Measurements from ENCODE around the gene SDK2. TPM values are rescaled to one million over a fixed set of nuclear protein-coding genes. Genes with fewer than 3 reads are reported as not detected.

The SDK2 gene
- total RNA-seq, 6 experiments from 2014 or later: 0.11 to 0.46 (median 0.25) TPM

DNA sequence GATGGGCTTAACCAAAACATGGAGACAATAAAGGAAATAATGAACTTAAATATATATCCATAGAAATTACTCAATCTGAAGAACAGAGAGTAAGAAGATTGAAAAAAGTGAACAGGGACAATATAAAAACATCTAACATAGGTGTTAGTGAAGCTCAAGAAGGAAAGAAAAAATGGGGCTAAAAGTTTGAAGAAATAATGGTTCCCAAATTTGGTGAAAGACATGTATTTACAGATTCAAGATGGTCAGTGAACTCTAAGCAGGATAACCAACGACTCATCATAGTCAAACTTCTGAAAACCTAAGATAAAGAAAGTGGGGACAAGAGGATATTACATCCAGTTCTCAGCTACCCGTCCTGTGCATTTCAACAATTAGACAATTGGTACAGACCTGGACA, 22.6 kb downstream of the SDK2 start:
- Histone ChIP-seq H3K27me3 (no peaks in the 10 kb centered on the region), H3K36me3 (no peaks in the 10 kb centered on the region), H3K9me3 (no peaks in the 10 kb centered on the region), H3K4me1 (no peaks in the 10 kb centered on the region), H3K27ac (no peak overlapping the region), H3K4me3 (no peak overlapping the region)
- 49% methylated on average over 2 of the region's 2 CpGs for WGBS (ENCODE audit: insufficient coverage, low coverage, low lambda C conversion rate, missing lambda C conversion rate)
- DNase-seq (no peak), ATAC-seq (no peak)
- intact Hi-C loops (cut with DNase I): no loop called here
- TF ChIP-seq, protein P1, sequence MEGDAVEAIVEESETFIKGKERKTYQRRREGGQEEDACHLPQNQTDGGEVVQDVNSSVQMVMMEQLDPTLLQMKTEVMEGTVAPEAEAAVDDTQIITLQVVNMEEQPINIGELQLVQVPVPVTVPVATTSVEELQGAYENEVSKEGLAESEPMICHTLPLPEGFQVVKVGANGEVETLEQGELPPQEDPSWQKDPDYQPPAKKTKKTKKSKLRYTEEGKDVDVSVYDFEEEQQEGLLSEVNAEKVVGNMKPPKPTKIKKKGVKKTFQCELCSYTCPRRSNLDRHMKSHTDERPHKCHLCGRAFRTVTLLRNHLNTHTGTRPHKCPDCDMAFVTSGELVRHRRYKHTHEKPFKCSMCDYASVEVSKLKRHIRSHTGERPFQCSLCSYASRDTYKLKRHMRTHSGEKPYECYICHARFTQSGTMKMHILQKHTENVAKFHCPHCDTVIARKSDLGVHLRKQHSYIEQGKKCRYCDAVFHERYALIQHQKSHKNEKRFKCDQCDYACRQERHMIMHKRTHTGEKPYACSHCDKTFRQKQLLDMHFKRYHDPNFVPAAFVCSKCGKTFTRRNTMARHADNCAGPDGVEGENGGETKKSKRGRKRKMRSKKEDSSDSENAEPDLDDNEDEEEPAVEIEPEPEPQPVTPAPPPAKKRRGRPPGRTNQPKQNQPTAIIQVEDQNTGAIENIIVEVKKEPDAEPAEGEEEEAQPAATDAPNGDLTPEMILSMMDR (IDR thresholded peaks at IDR 0.05): no peak
- no peak for TF ChIP-seq POLR2A (IDR thresholded peaks at IDR 0.05)

DNA sequence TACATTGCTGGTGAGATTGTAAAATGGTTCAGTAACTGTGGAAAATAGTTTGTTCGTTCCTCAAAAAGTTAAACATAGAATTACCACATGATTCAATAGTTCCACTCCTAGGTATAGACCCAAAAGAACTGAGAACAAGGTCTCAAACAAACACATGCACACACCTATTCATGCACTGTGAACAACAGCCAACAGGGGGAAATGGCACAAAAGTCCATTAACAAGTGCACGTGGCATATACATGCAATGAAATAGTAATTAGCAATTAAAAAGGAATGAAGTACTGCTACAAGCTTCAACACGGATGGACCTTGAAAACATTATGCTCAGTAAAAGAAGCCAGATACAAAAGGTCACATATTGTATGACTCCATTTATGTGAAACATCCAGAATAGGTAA, 23.8 kb downstream of the SDK2 start:
- Histone ChIP-seq H3K27me3 (no peaks in the 10 kb centered on the region), H3K4me3 (no peak overlapping the region), H3K9me3 (no peaks in the 10 kb centered on the region), H3K36me3 (no peaks in the 10 kb centered on the region), H3K27ac (no peak overlapping the region), H3K4me1 (no peaks in the 10 kb centered on the region)
- TF ChIP-seq POLR2A (IDR thresholded peaks at IDR 0.05): no peak
- TF ChIP-seq, protein P1 (IDR thresholded peaks at IDR 0.05): no peak
- ATAC-seq: no peak
- intact Hi-C loops (cut with DNase I): no loop called here
- WGBS (ENCODE audit: insufficient coverage, low coverage, low lambda C conversion rate, missing lambda C conversion rate): 46% methylated on average over 3 of the region's 3 CpGs
- DNase-seq: no peak

DNA sequence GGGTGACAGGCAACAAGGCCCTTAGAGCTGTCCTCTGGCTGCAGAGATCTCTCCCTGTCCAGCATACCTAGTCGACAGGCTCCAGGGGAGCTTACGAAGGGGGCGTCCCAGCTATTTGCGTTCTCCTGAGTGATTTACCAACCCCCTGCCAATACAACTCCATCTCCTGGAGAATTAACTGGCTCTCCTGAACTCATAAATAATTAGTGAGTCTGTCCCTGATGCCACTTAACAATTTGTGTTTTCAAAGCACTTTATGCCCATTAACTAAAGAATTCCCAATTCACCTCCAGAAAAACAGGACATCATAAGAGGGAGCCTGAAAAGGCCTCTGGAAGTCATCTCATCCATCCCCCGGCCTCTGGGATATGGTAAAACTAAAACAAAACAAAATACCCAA, 26.7 kb downstream of the SDK2 start:
- no peaks in the 10 kb centered on the region for H3K9me3 ChIP-seq
- H3K4me3 ChIP-seq: no peak overlapping the region
- no peak for ATAC-seq
- no peak overlapping the region for H3K27ac ChIP-seq
- H3K4me1 ChIP-seq: no peaks in the 10 kb centered on the region
- H3K27me3 ChIP-seq: no peaks in the 10 kb centered on the region
- WGBS (ENCODE audit: insufficient coverage, low coverage, low lambda C conversion rate, missing lambda C conversion rate): 73% methylated on average over 3 of the region's 5 CpGs
- DNase-seq: no peak
- no peaks in the 10 kb centered on the region for H3K36me3 ChIP-seq
- intact Hi-C loops (cut with DNase I): no loop called here
- no peak for TF ChIP-seq POLR2A (IDR thresholded peaks at IDR 0.05)
- TF ChIP-seq, protein P1 (IDR thresholded peaks at IDR 0.05): no peak

DNA sequence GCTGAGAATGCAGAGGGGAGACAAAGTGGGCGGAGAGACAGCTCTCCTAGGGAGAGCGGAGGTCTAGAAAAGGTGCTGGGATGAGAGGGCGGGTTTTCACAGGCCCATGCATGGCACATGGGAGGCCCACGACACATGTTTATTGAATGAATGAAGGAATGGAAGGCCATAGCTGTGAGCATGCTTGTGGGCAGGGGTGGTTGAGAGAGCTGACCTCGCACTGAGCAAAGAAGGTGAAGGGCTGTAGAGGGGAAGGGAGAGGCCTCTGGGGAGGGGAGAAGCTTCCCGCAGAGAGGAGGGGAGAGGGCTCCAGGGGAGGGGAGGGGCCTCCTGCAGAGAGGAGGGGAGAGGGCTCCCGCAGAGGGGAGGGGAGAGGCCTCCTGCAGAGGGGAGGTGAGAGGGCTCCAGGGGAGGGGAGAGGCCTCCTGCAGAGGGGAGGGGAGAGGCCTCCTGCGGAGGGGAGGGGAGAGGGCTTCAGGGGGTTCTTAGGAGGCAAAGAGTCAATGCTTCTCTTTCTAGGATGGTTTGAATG, 27.3 kb downstream of the SDK2 start:
- 62% methylated on average over 7 of the region's 8 CpGs for WGBS (ENCODE audit: insufficient coverage, low coverage, low lambda C conversion rate, missing lambda C conversion rate)
- Histone ChIP-seq H3K27ac (no peak overlapping the region), H3K27me3 (no peaks in the 10 kb centered on the region), H3K36me3 (no peaks in the 10 kb centered on the region), H3K9me3 (no peaks in the 10 kb centered on the region), H3K4me1 (no peaks in the 10 kb centered on the region), H3K4me3 (no peak overlapping the region)
- DNase-seq (no peak), ATAC-seq (no peak)
- intact Hi-C loops (cut with DNase I): no loop called here
- TF ChIP-seq, protein P1 (IDR thresholded peaks at IDR 0.05): no peak
- TF ChIP-seq POLR2A (IDR thresholded peaks at IDR 0.05): no peak

Data from right lobe of liver (tissue), 6 donors.